D721Med (cell line): Measurements from ENCODE around the gene CHCHD2.
"Not testable (repeated sequence)": the region's sequence is repeated elsewhere in the genome, so short reads cannot be mapped to it uniquely, and the experiment has no call there.

Experiments used
- DNase-seq: peaks from one replicate; pipeline ENCODE4 v3.0.0; 2011; ENCODE audit warnings: low spot score; ENCODE audit not compliant: insufficient read length
- FAIRE-seq: peaks from 2 replicates; lab custom pipeline; 2011; peaks lifted over from hg19 to GRCh38; lab: Jason Lieb, UNC
- CTCF ChIP-seq: IDR thresholded peaks from 2 replicates; pipeline ENCODE4 v1.5.1; 2012; ENCODE audit warnings: mild to moderate bottlenecking, control low read depth; ENCODE audit not compliant: insufficient read depth; ENCODE audit errors: missing control alignments

Gene CHCHD2

DNA sequence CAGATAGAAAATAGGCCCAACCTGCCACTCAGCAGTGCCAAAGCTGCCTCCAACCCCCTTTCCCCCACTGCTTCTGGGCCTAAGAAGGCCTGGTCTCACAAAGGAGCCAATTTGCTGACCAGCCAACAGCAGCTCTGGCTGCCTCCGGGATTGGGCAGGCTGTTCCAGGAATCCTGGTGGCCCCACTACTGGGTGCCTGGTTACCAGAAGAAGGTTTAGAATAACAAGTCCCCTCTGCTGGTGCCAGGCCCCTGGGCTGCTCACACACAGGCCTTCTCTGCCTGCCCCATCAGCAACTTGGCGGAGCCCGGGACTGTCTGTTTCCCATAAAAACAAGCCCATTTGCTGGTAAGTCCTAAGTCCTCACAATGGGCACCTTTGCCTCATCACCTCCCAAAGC, 14.7 kb downstream of the CHCHD2 start:
- no peak for TF ChIP-seq CTCF
- no peak for FAIRE-seq

DNA sequence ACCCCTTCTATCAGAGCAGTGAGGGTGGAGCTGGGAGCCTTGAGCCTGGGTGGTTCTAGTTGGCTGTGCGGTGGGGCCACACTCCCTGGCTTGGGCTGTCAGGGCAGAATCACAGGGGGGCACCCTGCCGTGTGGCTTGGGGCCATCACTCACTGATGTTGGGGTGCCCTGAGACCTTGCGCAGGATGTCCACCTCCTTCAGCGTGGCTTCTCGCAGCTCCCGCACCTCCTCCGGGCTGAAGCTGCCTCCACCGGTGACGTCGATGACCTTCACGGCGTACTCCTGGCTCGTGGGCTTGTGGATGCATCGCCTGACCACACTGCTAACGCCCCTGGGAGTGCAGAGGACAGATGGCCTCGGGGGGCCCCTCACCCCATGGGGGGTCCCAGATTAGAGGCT, 18.8 kb downstream of the CHCHD2 start:
- FAIRE-seq (no peak), DNase-seq (no peak)
- TF ChIP-seq CTCF: no peak

More for the DNA sequence above, 14.7 kb downstream of the CHCHD2 start:
- DNase-seq: no peak

- DNase-seq (no peak), FAIRE-seq (no peak)
- no peak for TF ChIP-seq CTCF
Measured at GRCh38 chr7:56086761-56087160, 19.5 kb downstream of the CHCHD2 start.

GRCh38 chr7:56083150-56083785, 23.0 kb downstream of the CHCHD2 start:
- FAIRE-seq: no peak
- no peak for DNase-seq
- no peak for TF ChIP-seq CTCF

- DNase-seq: no peak
- no peak for TF ChIP-seq CTCF
- no peak for FAIRE-seq
Measured at GRCh38 chr7:56081626-56082340, 24.5 kb downstream of the CHCHD2 start.

GRCh38 chr7:56080726-56081435, 25.4 kb downstream of the CHCHD2 start:
- DNase-seq, FAIRE-seq: not testable (repeated sequence)

- FAIRE-seq: no peak
- no peak for DNase-seq
- TF ChIP-seq CTCF: peak; percentile 34
Measured at GRCh38 chr7:56079450-56080185, 26.7 kb downstream of the CHCHD2 start.
